Limb (tissue), 2 donors: ENCODE data around the gene TTLL11.
"Not testable (repeated sequence)": the region's sequence is repeated elsewhere in the genome, so short reads cannot be mapped to it uniquely, and the experiment has no call there.

Experiments used
- DNase-seq, 2 donors: peaks; one replicate each; pipeline ENCODE4 v3.0.0-alpha.2; 2016; ENCODE audit errors: extremely low spot score in 2 of 2

Gene TTLL11

DNA sequence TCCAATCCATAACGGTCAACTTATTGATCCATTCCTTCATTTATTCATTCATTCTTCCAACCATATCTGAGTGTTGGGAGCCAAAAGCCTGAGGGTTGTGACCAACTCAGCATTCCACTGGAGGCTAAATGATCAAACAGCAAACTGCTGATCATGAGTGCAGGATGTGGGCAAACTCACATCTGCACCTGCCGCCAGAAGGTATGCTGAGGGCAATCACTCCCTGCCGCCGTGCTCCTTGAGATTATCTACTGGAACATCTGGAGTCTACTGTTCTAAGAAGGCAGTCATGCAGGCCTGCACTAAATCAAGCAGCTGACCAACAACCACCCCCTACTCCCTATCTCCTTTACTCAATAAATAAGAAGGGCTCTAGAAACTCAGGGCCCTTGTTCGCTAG, 184.0 kb downstream of the TTLL11 start:
- no peak for DNase-seq

DNA sequence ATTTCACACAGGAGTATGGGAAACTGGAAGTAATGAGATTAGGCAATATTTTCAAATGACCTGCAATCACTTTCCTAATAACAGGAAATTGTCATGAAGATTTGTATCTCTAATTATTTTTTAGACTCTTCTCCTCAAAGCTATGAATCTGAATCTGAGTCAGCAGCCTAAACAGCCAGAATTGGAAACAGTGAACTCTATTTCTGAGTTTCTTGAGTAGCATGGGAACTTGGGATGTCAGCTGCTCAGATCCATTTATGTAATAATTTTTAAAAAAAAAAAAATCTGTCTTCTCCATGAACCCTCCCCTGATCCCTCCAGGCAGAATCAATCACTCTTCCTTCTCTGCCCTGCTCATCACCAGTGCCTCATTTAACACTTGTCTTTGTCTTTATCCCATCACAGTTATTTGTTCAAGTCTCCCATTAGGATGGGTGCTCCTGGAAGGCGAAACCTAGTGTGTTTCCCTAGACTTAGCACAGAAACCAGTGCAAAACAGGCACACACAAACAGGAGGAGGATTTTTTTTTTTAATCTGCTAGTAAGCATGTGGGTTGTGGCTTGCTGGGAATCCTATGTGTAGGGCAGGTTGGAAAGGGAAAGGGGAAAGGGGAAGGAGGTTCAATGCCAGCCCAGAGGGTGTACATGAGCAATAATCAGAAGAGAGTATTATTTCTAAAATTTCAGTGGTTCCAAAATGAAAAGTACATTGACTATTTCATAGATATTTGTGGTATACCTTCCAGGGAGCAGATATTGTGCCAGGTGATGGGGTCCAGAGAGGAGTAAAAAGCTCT, 186.8 kb downstream of the TTLL11 start:
- DNase-seq, result no peak

DNA sequence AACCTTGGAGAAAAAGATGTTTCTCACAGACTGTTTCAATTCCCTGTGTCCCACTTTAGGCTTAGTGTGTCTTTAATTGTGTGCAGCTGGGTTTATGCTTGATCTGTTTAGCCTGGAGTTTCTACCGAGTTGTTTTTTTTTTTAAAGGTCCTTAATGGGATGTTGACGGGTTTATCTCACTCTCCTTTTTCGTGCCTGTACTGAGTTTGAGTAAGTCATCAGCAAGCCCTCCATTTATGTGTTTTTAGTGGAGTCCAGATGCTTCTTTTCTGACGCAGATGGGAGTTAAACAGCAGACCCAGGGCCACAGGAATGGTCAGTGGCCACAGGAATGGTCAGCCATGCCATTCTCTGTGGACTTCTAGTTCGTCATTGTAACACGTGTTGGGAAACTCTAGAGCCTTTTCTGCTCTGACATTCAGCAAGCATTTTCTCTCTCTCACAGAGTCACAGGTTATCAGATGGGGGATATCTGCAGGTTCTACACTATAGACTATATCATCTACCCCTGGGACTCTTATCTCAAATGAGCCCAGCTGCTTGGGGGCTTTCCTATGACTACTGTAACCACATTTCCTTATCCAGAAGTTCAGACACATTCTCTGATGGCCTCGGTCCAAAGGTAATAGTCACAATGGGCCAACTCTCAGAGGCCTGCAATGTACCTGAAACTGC, 190.5 kb downstream of the TTLL11 start:
- DNase-seq, result peak in 1 of 2 donors; percentile 55

GRCh38 chr9:121901616-121902015, 191.5 kb downstream of the TTLL11 start:
- no peak for DNase-seq

DNA sequence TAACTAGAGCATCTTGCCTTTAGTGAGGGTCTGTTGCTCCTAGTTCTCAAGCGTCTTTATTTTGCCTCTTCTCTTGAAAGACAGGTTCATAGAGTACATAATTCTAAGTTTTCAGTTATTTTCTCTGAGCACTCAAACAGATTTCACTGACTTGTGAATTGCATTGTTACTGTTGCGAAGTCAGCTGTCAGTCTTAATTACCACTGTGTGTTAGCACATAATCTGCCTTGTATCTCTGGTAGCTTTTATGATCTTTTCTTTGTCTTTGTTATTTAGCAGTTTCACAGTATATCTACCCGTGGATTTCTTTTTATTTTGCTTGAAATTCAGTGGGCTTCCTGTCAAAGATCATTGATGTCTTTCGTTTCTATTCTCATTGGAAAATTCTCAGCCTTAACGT, 192.9 kb downstream of the TTLL11 start:
- DNase-seq, result no peak

DNA sequence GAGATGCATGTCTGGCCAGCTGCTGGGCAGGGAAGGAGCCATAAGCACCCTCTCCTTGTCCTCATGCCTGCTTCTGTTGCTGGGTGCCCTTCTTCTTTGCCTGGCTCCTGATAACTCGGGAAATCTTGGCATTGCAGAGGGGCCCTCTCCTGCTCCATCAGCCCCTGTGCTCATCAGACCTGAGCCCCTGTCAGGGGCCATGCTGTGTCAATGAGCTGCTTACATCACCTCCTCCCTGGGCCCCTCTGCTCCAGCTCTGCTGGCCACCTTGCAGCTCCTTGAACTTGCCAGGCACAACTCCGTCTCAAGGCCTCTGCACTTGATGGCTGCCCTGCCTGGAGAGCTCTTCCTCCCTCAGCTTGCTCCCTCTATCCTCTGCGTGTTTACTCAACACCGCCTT, 194.3 kb downstream of the TTLL11 start:
- no peak for DNase-seq

DNA sequence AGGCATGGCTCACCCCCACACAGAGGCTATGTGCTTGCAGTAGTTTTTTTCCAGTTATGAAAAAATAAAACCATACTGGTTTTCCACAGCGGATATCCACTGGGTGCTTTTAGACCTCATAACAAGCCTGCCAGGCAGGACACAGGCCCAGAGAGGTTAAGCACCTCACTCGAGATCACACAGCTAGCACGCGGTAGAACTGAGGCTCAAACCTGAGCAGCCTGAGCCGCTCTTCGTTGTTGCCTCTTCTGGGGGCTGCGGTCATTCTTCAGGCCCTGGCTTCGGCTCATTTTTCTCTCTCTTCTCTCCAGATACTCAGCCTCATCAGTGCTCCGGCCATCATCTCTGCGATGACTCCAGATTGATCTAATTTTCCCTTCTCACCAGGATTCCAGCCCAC, 196.0 kb downstream of the TTLL11 start:
- no peak for DNase-seq

DNA sequence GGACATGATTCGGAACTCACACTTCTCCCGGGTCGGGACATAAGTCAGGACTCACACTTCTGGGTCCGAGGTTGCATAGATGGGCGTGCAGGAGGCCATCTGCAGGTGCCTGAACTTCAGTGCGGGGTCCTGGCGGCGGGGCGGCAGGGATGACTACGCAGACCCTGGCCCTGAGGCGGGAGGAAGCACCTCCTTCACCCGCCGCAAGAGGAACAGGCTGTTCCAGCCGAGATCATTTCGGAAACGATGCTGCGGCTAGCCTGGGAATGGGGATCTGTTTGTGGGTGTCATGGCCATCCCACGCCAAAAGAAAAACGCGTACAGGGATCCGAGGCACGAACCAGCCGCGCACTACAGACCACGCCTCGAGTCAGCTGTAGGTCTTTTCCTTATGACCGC, 196.6 kb downstream of the TTLL11 start:
- DNase-seq, result no peak

DNA sequence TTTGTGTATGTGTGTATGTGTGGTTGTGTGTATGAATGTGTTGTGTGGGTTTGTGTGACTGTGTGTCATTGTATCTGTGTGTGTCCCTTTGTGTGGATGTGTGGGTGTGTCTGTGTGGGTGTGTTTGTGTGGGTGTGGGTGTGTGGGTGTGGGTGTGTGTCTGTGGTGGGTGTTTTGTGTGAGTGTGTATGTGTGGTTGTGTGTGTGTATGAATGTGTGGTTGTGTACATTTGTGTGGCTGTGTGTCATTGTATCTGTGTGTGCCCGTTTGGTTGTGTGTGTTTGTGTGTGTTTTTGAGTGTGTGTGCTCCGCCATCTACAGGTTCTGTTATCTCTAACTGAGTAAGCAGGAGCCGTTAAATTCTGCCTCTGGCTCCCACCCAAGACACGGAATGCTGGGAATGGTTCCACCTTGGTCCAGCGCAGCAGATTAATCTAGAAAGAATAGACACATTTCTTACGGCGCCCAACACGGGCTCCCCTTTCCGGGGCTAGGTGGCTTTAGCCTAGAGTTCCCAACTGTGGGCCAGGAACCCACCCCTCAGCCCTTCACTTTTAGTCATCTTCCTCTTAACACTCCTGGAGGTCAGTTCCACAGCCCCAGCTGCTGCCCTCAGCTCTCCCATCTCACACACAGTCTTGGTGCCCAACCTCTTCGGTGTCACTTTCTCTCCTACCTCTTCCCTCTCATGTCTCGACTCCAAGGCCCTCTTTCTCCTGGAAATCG, 197.1 kb downstream of the TTLL11 start:
- peak in 1 of 2 donors; percentile 61 for DNase-seq

GRCh38 chr9:121895358-121895757, 197.8 kb downstream of the TTLL11 start:
- DNase-seq, result no peak

DNA sequence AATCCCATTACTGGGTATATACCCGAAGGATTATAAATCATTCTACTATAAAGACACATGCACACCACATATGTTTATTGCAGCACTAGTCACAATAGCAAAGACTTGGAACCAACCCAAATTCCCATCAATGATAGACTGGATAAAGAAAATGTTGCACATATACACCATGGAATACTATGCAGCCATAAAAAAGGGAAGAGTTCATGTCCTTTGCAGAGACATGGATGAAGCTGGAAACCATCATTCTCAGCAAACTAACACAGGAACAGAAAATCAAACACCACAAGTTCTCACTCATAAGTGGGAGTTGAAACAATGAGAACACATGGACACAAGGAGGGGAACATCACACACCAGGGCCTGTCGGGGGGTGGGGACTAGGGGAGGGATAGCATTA, 198.7 kb downstream of the TTLL11 start:
- not testable (repeated sequence) for DNase-seq

DNA sequence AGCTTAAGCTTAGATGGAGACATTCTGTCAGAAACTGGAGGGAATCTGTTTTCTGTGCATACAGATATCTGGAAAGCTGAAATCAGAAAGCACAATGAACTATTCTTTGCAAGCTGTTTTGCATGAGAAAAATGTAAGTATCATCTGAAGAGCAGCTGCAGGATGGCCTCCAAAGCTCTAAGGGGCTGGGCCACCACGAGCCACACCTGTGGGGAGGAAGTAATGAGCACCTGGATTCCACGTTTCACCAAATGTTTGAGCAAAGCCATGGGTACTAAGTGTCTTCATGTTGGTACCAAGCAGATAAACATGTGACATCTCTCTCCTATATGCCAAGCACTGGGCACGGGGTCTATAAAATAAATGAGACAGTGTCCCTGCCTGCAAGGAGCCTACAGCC, 199.3 kb downstream of the TTLL11 start:
- no peak for DNase-seq

- DNase-seq, result no peak
These were observed 200.4 kb downstream of the TTLL11 start for GRCh38 chr9:121892706-121893105.

- no peak for DNase-seq
These were observed 202.4 kb downstream of the TTLL11 start for GRCh38 chr9:121890746-121891145.

- DNase-seq, result no peak
These were observed 203.0 kb downstream of the TTLL11 start for GRCh38 chr9:121889990-121890563.

- DNase-seq, result no peak
These were observed 204.7 kb downstream of the TTLL11 start for GRCh38 chr9:121888438-121888775.

- no peak for DNase-seq
These were observed 205.3 kb downstream of the TTLL11 start for GRCh38 chr9:121887553-121888437.

DNA sequence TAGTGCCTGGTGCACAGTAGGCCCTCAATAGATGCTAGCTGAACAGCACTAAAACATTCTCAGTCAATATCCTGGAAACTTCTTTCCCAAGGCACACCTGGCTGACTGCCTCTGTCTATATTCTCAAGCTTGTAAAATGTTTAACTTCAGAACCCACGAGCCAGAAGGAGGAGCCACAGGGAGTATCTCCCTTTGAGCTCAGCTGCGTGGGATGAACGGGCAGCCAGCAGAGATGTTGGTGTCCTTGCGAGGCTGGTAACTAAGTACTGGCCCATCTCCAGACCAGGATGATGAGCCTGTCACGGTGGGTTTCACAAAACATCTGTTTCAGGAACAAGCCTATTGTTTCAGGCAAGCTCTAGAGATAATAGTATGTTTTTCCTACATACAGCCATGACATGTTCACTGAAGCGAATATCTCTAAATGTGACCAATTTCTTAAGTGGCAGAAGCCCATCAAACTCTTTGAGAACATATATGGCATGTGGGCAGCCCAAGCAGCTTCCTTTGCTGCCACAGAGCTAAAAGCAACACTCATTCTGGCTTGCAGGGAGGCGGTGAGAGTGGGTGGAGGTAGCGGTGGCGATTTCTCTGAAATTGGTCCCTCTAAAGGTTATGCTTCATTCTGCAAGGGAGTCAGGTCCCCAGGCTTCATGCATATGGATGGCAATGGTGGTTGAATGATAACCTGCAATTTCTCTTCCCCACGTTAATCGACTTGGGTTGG, 206.2 kb downstream of the TTLL11 start:
- no peak for DNase-seq

DNA sequence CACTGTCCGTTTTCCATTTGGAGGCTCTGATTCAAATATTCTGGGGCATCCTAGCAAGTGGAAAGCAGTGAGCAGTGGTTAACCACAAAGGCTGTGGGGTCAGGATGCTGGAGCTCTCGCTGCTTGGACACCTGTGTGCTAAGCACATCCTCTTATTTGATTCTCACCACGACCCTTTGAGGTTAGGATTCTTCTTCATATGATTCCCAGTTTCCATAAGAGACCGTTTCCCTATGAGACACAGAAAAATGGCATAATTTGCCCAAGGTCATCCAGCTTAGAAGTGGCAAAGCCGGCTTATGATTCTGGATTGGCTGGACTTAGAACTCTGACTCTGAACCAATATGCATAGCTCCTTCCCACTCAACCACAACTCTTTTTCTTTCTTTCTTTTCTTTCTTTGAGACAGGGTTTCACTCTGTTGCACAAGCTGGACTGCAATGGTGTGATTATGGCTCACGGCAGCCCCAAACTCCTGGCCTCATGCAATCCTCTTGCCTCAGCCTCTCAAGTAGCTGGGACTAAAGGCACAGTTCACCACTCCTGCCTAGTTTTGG, 207.7 kb downstream of the TTLL11 start:
- DNase-seq, result no peak

DNA sequence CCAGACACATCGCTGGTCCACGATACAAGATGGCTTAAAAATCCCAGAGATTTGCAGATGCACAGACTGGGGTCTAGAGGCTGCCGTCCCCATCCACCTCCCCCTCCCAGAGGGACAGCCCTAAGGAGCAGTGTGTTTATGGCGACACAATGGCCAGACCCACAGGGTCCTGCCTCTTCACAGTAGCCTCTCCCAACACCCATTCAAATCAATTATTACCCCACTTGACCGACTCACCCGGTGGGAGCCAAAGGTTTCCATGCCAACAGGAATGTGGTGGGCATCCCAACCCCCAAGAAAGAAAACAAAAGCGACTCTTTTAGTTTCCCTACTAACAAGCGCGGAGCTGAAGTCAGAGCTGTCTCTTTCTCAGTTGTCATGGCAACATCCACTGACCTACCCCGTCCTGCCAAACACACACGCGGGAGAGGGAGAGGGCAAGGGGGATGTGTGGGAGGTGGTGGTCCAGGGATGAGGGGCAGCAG, 209.0 kb downstream of the TTLL11 start:
- DNase-seq, result peak in 1 of 2 donors; percentile 66
